ENCODE data around the gene CDK7. TPM values are rescaled to one million over a fixed set of nuclear protein-coding genes. Genes with fewer than 3 reads are reported as not detected.

Gene CDK7
- polyA plus RNA-seq, 1 of the 3 experiments (the other 2 are of a cell fraction) = 44.2 TPM

DNA sequence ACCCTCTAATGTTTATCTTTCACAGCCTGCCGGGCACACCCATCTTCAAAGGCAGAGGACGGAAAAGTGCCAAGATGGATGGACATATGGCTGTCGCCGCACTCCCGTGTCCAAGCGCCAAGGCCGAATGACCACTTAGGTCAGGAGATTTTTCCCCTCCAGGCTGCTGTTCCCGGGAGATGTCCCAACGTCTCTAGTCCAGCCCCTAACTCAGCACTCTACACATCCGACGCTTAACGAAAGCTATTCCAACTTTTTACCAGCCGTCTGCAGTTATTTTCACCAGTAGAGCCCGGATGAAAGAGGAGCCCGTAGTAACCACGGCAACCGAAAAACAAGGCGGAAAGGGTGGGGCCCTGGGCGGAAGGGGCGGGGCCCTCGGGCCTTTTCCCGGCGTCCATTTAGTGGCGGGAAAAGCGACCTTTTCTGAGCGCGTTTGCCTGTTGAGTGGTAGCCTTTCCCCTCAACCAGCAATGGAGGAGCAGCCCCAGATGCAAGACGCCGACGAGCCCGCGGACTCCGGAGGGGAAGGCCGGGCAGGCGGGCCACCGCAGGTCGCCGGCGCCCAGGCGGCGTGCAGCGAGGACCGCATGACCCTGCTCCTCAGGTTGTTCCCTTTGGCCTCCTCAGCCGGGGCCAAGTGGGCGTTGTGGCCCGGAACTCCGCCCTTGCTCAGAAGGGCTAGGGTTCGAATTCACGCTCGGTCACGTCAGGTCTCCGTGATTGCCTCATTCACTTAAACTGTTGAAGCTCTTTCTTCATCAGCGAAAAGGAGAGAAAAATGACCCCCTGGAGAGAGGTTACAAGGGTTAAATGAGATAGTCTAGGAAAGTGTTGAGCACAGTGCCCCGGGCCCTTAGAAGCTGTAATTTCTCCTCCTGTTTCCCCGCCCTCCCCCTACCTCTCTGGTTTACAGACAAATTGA lies 45.3 kb upstream of the CDK7 start, which contains the start of gene CENPH:
Gene CENPH (plus strand): TSS at position 422 of the 925 bp plus-strand sequence. CDS start 52 bp downstream, at position 474.
- peak within 1 kb of the TSS; percentile 90 to 92 for H3K27ac ChIP-seq (ENCODE audit: low read depth in 2 of 2, low read length in 1 of 2)
- under 1% methylated on average over 31 of the region's 55 CpGs for WGBS (ENCODE audit: low lambda C conversion rate)
- H3K4me1 ChIP-seq (ENCODE audit: control insufficient read depth in 1 of 2, insufficient read depth in 2 of 2, low read depth in 1 of 2, low read length in 1 of 2) = peaks cover 0 to 3% of the 10 kb centered on the region in 2 experiments; a peak in 1 of 4 replicates
- peak; percentile 92 for DNase-seq
- H3K79me2 ChIP-seq (ENCODE audit: insufficient read depth) = peaks cover 29% of the 10 kb centered on the region
- H3K4me2 ChIP-seq = peak within 1 kb of the TSS; percentile 84
- CTCF ChIA-PET = interaction anchor here (1.0 to 2.3 kb wide), 4 partner anchors 11 to 96 kb away, joined by 3 to 8 read pairs (median 7); partner anchors contain the start of gene SLC30A5
- POLR2A ChIA-PET = interaction anchor here (1.2 to 1.7 kb wide), 3 partner anchors 22 to 145 kb away, joined by 3 to 8 read pairs (median 5); partner anchors contain the start of genes CCNB1 and SLC30A5
- H3K36me3 ChIP-seq (replicated peaks in 1 of 2; ENCODE audit: control insufficient read depth in 1 of 2, insufficient read depth in 2 of 2, low read length in 1 of 2) = peaks cover 0 to 12% of the 10 kb centered on the region in 2 experiments
- peak within 1 kb of the TSS; percentile 99 for H2AFZ ChIP-seq (ENCODE audit: low read depth)
- H3K9me3 ChIP-seq = no peaks in the 10 kb centered on the region
- peak within 1 kb of the TSS; percentile 73 to 87 for H3K4me3 ChIP-seq (ENCODE audit: low read depth in 2 of 2, low read length in 1 of 2)
- peak within 1 kb of the TSS; percentile 93 for H3K9ac ChIP-seq
- H3K9me2 ChIP-seq = no peaks in the 10 kb centered on the region
- H4K20me1 ChIP-seq (ENCODE audit: insufficient read depth) = no peaks in the 10 kb centered on the region
- peaks cover 17% of the 10 kb centered on the region for H3F3A ChIP-seq (replicated peaks; ENCODE audit: insufficient read depth)
- H3K27me3 ChIP-seq (ENCODE audit: insufficient read depth) = no peaks in the 10 kb centered on the region
- TF ChIP-seq EP300 (IDR thresholded peaks at IDR 0.05; ENCODE audit: borderline replicate concordance in 1 of 2, low read depth in 1 of 2, low read length in 1 of 2) (0 out of 4 replicates have a peak, but pooled peaks of 1 of the 2 experiments have one; percentile 17), FOXJ3 (CRISPR knock-in tag; IDR thresholded peaks at IDR 0.05) (no peak; the same call in 1 of the 2 replicates), MXI1 (IDR thresholded peaks at IDR 0.05; ENCODE audit: low read depth, low read length) (peak; percentile 94), FOSL2 (IDR thresholded peaks at IDR 0.05; ENCODE audit: borderline replicate concordance, low read depth) (no peak), SMC3 (IDR thresholded peaks at IDR 0.05; ENCODE audit: low read depth, low read length) (no peak), IRF3 (IDR thresholded peaks at IDR 0.05; ENCODE audit: low read depth, low read length) (no peak), TEAD4 (IDR thresholded peaks at IDR 0.05; ENCODE audit: borderline replicate concordance, insufficient read depth) (no peak), RXRA (IDR thresholded peaks at IDR 0.05; ENCODE audit: borderline replicate concordance, low read depth) (no peak), RCOR1 (IDR thresholded peaks at IDR 0.05; ENCODE audit: low read length) (no peak), TAF1 (IDR thresholded peaks at IDR 0.05; ENCODE audit: borderline replicate concordance, low read depth, low read length) (peak; percentile 64; the same call in 1 of the 2 replicates), GABPA (IDR thresholded peaks at IDR 0.05; ENCODE audit: low read depth) (peak; percentile 88), FOXM1 (IDR thresholded peaks at IDR 0.05; ENCODE audit: low read depth) (no peak), EZH2phosphoT487 (IDR thresholded peaks at IDR 0.05; ENCODE audit: borderline replicate concordance, low read depth) (no peak), SIN3A (IDR thresholded peaks at IDR 0.05; ENCODE audit: borderline replicate concordance, low read depth, low read length) (peak; percentile 80; the same call in 1 of the 2 replicates), MAX (IDR thresholded peaks at IDR 0.05; ENCODE audit: low read depth) (peak; percentile 85), JUND (IDR thresholded peaks at IDR 0.05) (no peak), YY1 (IDR thresholded peaks at IDR 0.05; ENCODE audit: low read depth) (peak; percentile 78), NRF1 (IDR thresholded peaks at IDR 0.05; ENCODE audit: low read depth, low read length) (no peak), MEF2A (IDR thresholded peaks at IDR 0.05; ENCODE audit: borderline replicate concordance, low read depth) (no peak)
- TF ChIP-seq, protein P1, sequence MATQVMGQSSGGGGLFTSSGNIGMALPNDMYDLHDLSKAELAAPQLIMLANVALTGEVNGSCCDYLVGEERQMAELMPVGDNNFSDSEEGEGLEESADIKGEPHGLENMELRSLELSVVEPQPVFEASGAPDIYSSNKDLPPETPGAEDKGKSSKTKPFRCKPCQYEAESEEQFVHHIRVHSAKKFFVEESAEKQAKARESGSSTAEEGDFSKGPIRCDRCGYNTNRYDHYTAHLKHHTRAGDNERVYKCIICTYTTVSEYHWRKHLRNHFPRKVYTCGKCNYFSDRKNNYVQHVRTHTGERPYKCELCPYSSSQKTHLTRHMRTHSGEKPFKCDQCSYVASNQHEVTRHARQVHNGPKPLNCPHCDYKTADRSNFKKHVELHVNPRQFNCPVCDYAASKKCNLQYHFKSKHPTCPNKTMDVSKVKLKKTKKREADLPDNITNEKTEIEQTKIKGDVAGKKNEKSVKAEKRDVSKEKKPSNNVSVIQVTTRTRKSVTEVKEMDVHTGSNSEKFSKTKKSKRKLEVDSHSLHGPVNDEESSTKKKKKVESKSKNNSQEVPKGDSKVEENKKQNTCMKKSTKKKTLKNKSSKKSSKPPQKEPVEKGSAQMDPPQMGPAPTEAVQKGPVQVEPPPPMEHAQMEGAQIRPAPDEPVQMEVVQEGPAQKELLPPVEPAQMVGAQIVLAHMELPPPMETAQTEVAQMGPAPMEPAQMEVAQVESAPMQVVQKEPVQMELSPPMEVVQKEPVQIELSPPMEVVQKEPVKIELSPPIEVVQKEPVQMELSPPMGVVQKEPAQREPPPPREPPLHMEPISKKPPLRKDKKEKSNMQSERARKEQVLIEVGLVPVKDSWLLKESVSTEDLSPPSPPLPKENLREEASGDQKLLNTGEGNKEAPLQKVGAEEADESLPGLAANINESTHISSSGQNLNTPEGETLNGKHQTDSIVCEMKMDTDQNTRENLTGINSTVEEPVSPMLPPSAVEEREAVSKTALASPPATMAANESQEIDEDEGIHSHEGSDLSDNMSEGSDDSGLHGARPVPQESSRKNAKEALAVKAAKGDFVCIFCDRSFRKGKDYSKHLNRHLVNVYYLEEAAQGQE (IDR thresholded peaks at IDR 0.05; ENCODE audit: low read depth, low read length) = 0 out of 2 replicates have a peak, but pooled peaks have one; percentile 8
- TF ChIP-seq, protein P2, sequence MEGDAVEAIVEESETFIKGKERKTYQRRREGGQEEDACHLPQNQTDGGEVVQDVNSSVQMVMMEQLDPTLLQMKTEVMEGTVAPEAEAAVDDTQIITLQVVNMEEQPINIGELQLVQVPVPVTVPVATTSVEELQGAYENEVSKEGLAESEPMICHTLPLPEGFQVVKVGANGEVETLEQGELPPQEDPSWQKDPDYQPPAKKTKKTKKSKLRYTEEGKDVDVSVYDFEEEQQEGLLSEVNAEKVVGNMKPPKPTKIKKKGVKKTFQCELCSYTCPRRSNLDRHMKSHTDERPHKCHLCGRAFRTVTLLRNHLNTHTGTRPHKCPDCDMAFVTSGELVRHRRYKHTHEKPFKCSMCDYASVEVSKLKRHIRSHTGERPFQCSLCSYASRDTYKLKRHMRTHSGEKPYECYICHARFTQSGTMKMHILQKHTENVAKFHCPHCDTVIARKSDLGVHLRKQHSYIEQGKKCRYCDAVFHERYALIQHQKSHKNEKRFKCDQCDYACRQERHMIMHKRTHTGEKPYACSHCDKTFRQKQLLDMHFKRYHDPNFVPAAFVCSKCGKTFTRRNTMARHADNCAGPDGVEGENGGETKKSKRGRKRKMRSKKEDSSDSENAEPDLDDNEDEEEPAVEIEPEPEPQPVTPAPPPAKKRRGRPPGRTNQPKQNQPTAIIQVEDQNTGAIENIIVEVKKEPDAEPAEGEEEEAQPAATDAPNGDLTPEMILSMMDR (IDR thresholded peaks at IDR 0.05) = no peak
- TF ChIP-seq, protein P3, sequence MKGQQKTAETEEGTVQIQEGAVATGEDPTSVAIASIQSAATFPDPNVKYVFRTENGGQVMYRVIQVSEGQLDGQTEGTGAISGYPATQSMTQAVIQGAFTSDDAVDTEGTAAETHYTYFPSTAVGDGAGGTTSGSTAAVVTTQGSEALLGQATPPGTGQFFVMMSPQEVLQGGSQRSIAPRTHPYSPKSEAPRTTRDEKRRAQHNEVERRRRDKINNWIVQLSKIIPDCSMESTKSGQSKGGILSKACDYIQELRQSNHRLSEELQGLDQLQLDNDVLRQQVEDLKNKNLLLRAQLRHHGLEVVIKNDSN (IDR thresholded peaks at IDR 0.05; ENCODE audit: borderline replicate concordance, low read depth) = no peak

All from SK-N-SH (cell line).